IMR-90 (cell line): ENCODE data around the gene TACC2. TPM values are rescaled to one million over a fixed set of nuclear protein-coding genes. Genes with fewer than 3 reads are reported as not detected.

Experiments used
- ATAC-seq: fragments of 200-7000 bp; cut with Tn5 transposase; 2 replicates; pipeline ENCODE4 v1.9.1; 2020; ENCODE audit warnings: low read depth, mild to moderate bottlenecking, moderate library complexity
- BruUV-seq: library from RNA; stranded (reverse); fragments of 400-500 nt; replicated peaks from 2 replicates; lab custom pipeline; 2021; lab: Mats Ljungman, UMichigan
- CTCF ChIA-PET: fragments of 300-600 bp; formaldehyde crosslinking; extraction: SDS; loops from one replicate; lab custom pipeline; 2021; ENCODE audit warnings: antibody characterized with exemption; lab: Yijun Ruan, JAX
- POLR2A ChIA-PET: fragments of 300-600 bp; sonication (Branson Sonifier 250); formaldehyde crosslinking; loops from one replicate; lab custom pipeline; 2022; ENCODE audit warnings: antibody characterized with exemption; ENCODE audit not compliant: unreplicated experiment; lab: Charles Lee
- DNase-seq: peaks from one replicate; pipeline ENCODE4 v3.0.0; 2013
- H2AFZ ChIP-seq: replicated peaks from 2 replicates; pipeline ENCODE3; 2013; ENCODE audit warnings: low read length, mild to moderate bottlenecking; ENCODE audit not compliant: poor library complexity
- H2AK5ac ChIP-seq: 2 replicates; pipeline ENCODE4 v1.6.1; 2013; ENCODE audit warnings: low read depth, low read length, inconsistent platforms
- H2AK9ac ChIP-seq: replicated peaks from 2 replicates; pipeline ENCODE3; 2013; ENCODE audit warnings: mild to moderate bottlenecking, low read depth, low read length, moderate library complexity; ENCODE audit not compliant: poor library complexity
- H2BK120ac ChIP-seq: 2 replicates; pipeline ENCODE4 v1.6.1; 2013; ENCODE audit warnings: low read depth, low read length, inconsistent platforms
- H2BK15ac ChIP-seq: 3 replicates; pipeline ENCODE4 v1.6.1; 2013; ENCODE audit warnings: low read depth, low read length, inconsistent platforms
- H2BK20ac ChIP-seq: 2 replicates; pipeline ENCODE4 v1.6.1; 2013; ENCODE audit warnings: low read depth, mild to moderate bottlenecking, inconsistent platforms, low read length, moderate library complexity
- H2BK5ac ChIP-seq: 2 replicates; pipeline ENCODE4 v1.6.1; 2013; ENCODE audit warnings: mild to moderate bottlenecking, low read depth, low read length, inconsistent platforms; ENCODE audit not compliant: poor library complexity, severe bottlenecking
- H3K14ac ChIP-seq: replicated peaks from 2 replicates; pipeline ENCODE4 v1.6.1; 2013; ENCODE audit warnings: low read depth, low read length, inconsistent platforms
- H3K18ac ChIP-seq: 2 replicates; pipeline ENCODE4 v1.6.1; 2013; ENCODE audit warnings: low read depth, low read length, control low read depth
- H3K23ac ChIP-seq: 2 replicates; pipeline ENCODE4 v1.6.1; 2013; ENCODE audit warnings: low read depth, low read length, inconsistent platforms
- H3K27ac ChIP-seq: 2 replicates; pipeline ENCODE4 v1.5.1; 2013; ENCODE audit warnings: mild to moderate bottlenecking, control low read depth, low read length; ENCODE audit not compliant: insufficient read depth
- H3K27me3 ChIP-seq: 2 replicates; pipeline ENCODE4 v1.6.1; 2013; ENCODE audit warnings: low read length; ENCODE audit not compliant: control insufficient read depth, insufficient read depth
- H3K36me3 ChIP-seq: 2 replicates; pipeline ENCODE4 v1.6.1; 2013; ENCODE audit warnings: low read length, mixed read lengths; ENCODE audit not compliant: control insufficient read depth, insufficient read depth
- H3K4ac ChIP-seq: 2 replicates; pipeline ENCODE4 v1.6.1; 2013; ENCODE audit warnings: low read depth, low read length, inconsistent platforms
- H3K4me1 ChIP-seq: 2 replicates; pipeline ENCODE4 v1.6.1; 2013; ENCODE audit warnings: low read length, mixed read lengths; ENCODE audit not compliant: control insufficient read depth, insufficient read depth
- H3K4me2 ChIP-seq: 2 replicates; pipeline ENCODE4 v1.6.1; 2013; ENCODE audit warnings: low read depth, mild to moderate bottlenecking, control low read depth, low read length, moderate library complexity
- H3K4me3 ChIP-seq: 2 replicates; pipeline ENCODE4 v1.5.1; 2013; ENCODE audit warnings: low read depth, mild to moderate bottlenecking, control low read depth, low read length, moderate library complexity; ENCODE audit not compliant: insufficient read depth
- H3K56ac ChIP-seq: 2 replicates; pipeline ENCODE4 v1.6.1; 2013; ENCODE audit warnings: low read length, inconsistent platforms; ENCODE audit not compliant: insufficient read depth; ENCODE audit errors: extremely low read depth
- H3K79me1 ChIP-seq, 2 experiments: 2 replicates each; pipeline ENCODE4 v1.6.1; 2013; ENCODE audit warnings: low read length in 2 of 2, inconsistent platforms in 1 of 2, low read depth in 1 of 2
- H3K9ac ChIP-seq: 2 replicates; pipeline ENCODE4 v1.6.1; 2013; ENCODE audit warnings: low read depth, low read length, control low read depth
- H3K9me1 ChIP-seq: 2 replicates; pipeline ENCODE4 v1.6.1; 2013; ENCODE audit warnings: low read length, inconsistent platforms; ENCODE audit not compliant: insufficient read depth
- H3K9me3 ChIP-seq: 2 replicates; pipeline ENCODE4 v1.6.1; 2013; ENCODE audit warnings: low read length; ENCODE audit not compliant: control insufficient read depth, insufficient read depth
- H4K20me1 ChIP-seq: 2 replicates; pipeline ENCODE4 v1.6.1; 2013; ENCODE audit warnings: low read length, inconsistent platforms; ENCODE audit not compliant: insufficient read depth
- H4K5ac ChIP-seq: 2 replicates; pipeline ENCODE4 v1.6.1; 2013; ENCODE audit warnings: mild to moderate bottlenecking, low read depth, low read length, control low read depth
- H4K8ac ChIP-seq, 2 experiments: 2 replicates each; pipeline ENCODE4 v1.6.1; 2013; ENCODE audit warnings: low read depth in 2 of 2, low read length in 2 of 2, control low read depth in 1 of 2, inconsistent platforms in 1 of 2
- H4K91ac ChIP-seq: 2 replicates; pipeline ENCODE4 v1.6.1; 2013; ENCODE audit warnings: low read depth, low read length, inconsistent platforms; ENCODE audit not compliant: insufficient read depth
- BHLHE40 ChIP-seq: fragments of 150-350 bp; IDR thresholded peaks from 2 replicates; pipeline ENCODE4 v1.6.1; 2016; ENCODE audit warnings: mild to moderate bottlenecking, low read depth, low read length
- CEBPB ChIP-seq: IDR thresholded peaks from 2 replicates; pipeline ENCODE4 v1.6.1; 2012; ENCODE audit warnings: low read depth, low read length, improper control_type of control experiment
- CHD1 ChIP-seq: IDR thresholded peaks from 2 replicates; pipeline ENCODE4 v1.6.1; 2012; ENCODE audit warnings: low read depth, low read length, improper control_type of control experiment
- CTCF ChIP-seq: conservative IDR thresholded peaks from 2 replicates; pipeline ENCODE4 v1.5.1; 2012; ENCODE audit warnings: mild to moderate bottlenecking, low read depth, low read length, improper control_type of control experiment
- ELK1 ChIP-seq: fragments of 150-350 bp; IDR thresholded peaks from 2 replicates; pipeline ENCODE4 v1.6.1; 2016; ENCODE audit warnings: low read depth, mild to moderate bottlenecking, low read length, moderate library complexity, borderline replicate concordance
- FOS ChIP-seq: fragments of 150-350 bp; IDR thresholded peaks from 2 replicates; pipeline ENCODE4 v1.6.1; 2016; ENCODE audit warnings: low read depth, low read length
- MAFK ChIP-seq: IDR thresholded peaks from 2 replicates; pipeline ENCODE4 v1.6.1; 2012; ENCODE audit warnings: low read depth, low read length, improper control_type of control experiment
- MAZ ChIP-seq: IDR thresholded peaks from 2 replicates; pipeline ENCODE4 v1.6.1; 2012; ENCODE audit warnings: low read depth, mild to moderate bottlenecking, low read length, improper control_type of control experiment, moderate library complexity, borderline replicate concordance
- MXI1 ChIP-seq: IDR thresholded peaks from 2 replicates; pipeline ENCODE4 v1.6.1; 2012; ENCODE audit warnings: low read depth, mild to moderate bottlenecking, low read length, moderate library complexity, borderline replicate concordance
- NFE2L2 ChIP-seq: fragments of 150-350 bp; IDR thresholded peaks from 2 replicates; pipeline ENCODE4 v1.6.1; 2016; ENCODE audit warnings: low read depth, mild to moderate bottlenecking, low read length
- POLR2A ChIP-seq: IDR thresholded peaks from 2 replicates; pipeline ENCODE4 v1.6.1; 2012; ENCODE audit warnings: mild to moderate bottlenecking, low read depth, low read length
- RAD21 ChIP-seq: IDR thresholded peaks from 2 replicates; pipeline ENCODE4 v1.6.1; 2012; ENCODE audit warnings: low read length, improper control_type of control experiment
- RCOR1 ChIP-seq: IDR thresholded peaks from 2 replicates; pipeline ENCODE4 v1.6.1; 2012; ENCODE audit warnings: mild to moderate bottlenecking, low read length, improper control_type of control experiment; ENCODE audit not compliant: insufficient replicate concordance
- RFX5 ChIP-seq: IDR thresholded peaks from 2 replicates; pipeline ENCODE4 v1.8.0; 2012; ENCODE audit warnings: low read depth, mild to moderate bottlenecking, low read length, moderate library complexity
- SMC3 ChIP-seq: fragments of 150-350 bp; IDR thresholded peaks from 2 replicates; pipeline ENCODE4 v1.6.1; 2016; ENCODE audit warnings: low read depth, mild to moderate bottlenecking, antibody characterized with exemption, low read length, moderate library complexity
- USF2 ChIP-seq: fragments of 150-350 bp; IDR thresholded peaks from 2 replicates; pipeline ENCODE4 v1.6.1; 2017; ENCODE audit warnings: mild to moderate bottlenecking, antibody characterized with exemption, low read length, low read depth
- WGBS, 2 experiments: methylation state at CpG; one replicate each; pipeline versions ENCODE4 v1.1.5 to v1.1.7; 2013; ENCODE audit warnings: missing lambda C conversion rate in 2 of 2; ENCODE audit not compliant: insufficient read length in 1 of 2; ENCODE audit errors: extremely low coverage in 2 of 2; 5-methylcytosine and 5-hydroxymethylcytosine counted together
- dilution Hi-C: fragments of 300-500 bp; cut with HindIII; formaldehyde crosslinking; loops from one replicate; pipeline ENCODE4 v1.14.3; 2018; ENCODE audit warnings: low sequenced_read_pairs; ENCODE audit not compliant: unreplicated experiment
- in situ Hi-C: fragments of 300-500 bp; cut with MboI; formaldehyde crosslinking; loops from 3 replicates; pipeline ENCODE4 v1.14.3; 2019; ENCODE audit warnings: low sequenced_read_pairs, inconsistent platforms, mixed read lengths
- intact Hi-C: fragments of 100-400 bp; cut with micrococcal nuclease; formaldehyde crosslinking; loops from 2 replicates; pipeline ENCODE4 v1.10.0; 2022
- polyA plus RNA-seq, 3 experiments: library from polyadenylated mRNA; depleted of rRNA; stranded (reverse); fragments of >200 nt; gene quantifications; 2 replicates each; pipeline ENCODE4 v1.2.3, GENCODE V29; 2012; ENCODE audit warnings: low replicate concordance in 1 of 3
- total RNA-seq: library from RNA; depleted of rRNA; stranded (reverse); fragments of >200 nt; gene quantifications from 2 replicates; pipeline ENCODE4 v1.2.3, GENCODE V29; 2012

Gene TACC2
- total and polyA plus RNA-seq, 2 of the 4 experiments (the other 2 are of a cell fraction): 2.9 to 15.4 TPM

DNA sequence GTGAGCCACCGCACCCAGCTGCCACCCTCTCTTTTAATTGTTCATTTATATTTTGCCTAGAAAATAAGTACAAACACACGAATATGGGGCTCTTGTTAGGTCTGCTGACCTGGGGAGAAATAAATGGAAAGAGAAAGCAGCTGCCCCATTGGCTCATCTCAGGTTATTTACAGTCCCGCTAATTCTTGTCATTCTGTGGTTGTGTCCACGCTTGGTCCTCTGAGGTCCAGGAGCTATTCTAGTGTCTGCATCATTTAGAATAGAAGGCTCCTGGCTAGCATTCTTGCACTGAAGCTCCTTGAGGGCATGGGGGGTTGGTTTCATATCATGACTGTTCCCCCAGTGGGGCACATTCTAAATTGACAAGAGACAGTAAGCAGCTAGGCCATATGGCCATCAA lies 128.5 kb downstream of the TACC2 start:
- Histone ChIP-seq H3K23ac (no peak overlapping the region), H3K27me3 (no peaks in the 10 kb centered on the region), H3K9me1 (peaks cover 22% of the 10 kb centered on the region), H3K27ac (no peak overlapping the region), H3K4me3 (no peak overlapping the region), H2AFZ (no peak overlapping the region), H4K5ac (no peak overlapping the region), H2BK20ac (no peak overlapping the region), H4K20me1 (peaks cover 24% of the 10 kb centered on the region), H3K9me3 (no peaks in the 10 kb centered on the region), H3K18ac (no peak overlapping the region), H4K8ac (no peak overlapping the region), H3K9ac (no peak overlapping the region), H2BK120ac (no peak overlapping the region), H2BK15ac (no peak overlapping the region), H3K4me1 (peaks cover 7% of the 10 kb centered on the region), H2BK5ac (no peak overlapping the region), H3K4me2 (no peak overlapping the region), H2AK5ac (no peak overlapping the region), H2AK9ac (peak overlapping the region; percentile 20), H3K79me1 (peaks cover 34 to 77% of the 10 kb centered on the region in 2 experiments), H3K4ac (no peak overlapping the region), H3K36me3 (no peaks in the 10 kb centered on the region; the same call in 1 of the 2 replicates), H3K56ac (no peak overlapping the region), H4K91ac (no peak overlapping the region), H3K14ac (no peak overlapping the region)
- intact Hi-C loops (no loop called here), in situ Hi-C loops (no loop called here), dilution Hi-C loops (no loop called here)
- DNase-seq: no peak
- ChIA-PET POLR2A (no interaction called here), CTCF (interaction anchor here (1.0 kb wide), 1 partner anchor 19 kb away, joined by 9 read pairs; no protein-coding TSS in a partner anchor)
- WGBS, 2 experiments: no CpG with 5 or more reads among the region's 4 CpGs
- no peak for ATAC-seq
- no peak for TF ChIP-seq MXI1
- no peak for TF ChIP-seq USF2
- TF ChIP-seq ELK1: no peak
- no peak for TF ChIP-seq POLR2A
- no peak for TF ChIP-seq SMC3
- no peak for TF ChIP-seq FOS
- TF ChIP-seq BHLHE40: no peak
- TF ChIP-seq RCOR1: no peak
- TF ChIP-seq RAD21: no peak
- no peak for TF ChIP-seq CHD1
- TF ChIP-seq MAZ: no peak
- TF ChIP-seq NFE2L2: no peak
- TF ChIP-seq MAFK: no peak
- TF ChIP-seq CTCF: no peak
- TF ChIP-seq RFX5: no peak
- TF ChIP-seq CEBPB: no peak
- BruUV-seq: no TSS peak
